HG03108 (cell line): ENCODE measurements around the gene RADIL.

Source experiments
- ATAC-seq: cut with Tn5 transposase; IDR thresholded peaks from one replicate; pipeline ENCODE4 v1.9.1; 2021; ENCODE audit warnings: moderate library complexity; ENCODE audit not compliant: unreplicated experiment

Gene RADIL

DNA sequence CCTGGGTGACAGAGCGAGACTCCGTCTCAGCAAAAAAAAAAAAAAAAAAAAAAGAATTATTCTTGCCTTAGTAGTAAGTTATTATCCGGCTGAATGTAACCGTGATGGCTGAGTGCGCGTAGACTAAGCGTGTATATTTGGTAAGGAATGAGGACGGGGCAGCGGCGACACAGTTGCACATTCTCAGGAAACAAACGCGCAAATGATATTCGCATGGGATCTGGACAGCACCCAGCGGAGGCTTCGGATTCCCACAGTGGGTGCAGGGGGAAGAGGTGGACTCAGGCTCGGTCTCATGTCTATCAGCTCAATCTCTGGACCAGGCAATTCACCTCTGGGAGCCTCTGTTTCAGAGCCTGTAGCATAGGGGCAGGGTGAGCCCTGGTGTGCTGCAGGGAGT, 50.8 kb downstream of the RADIL start:
- no peak for ATAC-seq

DNA sequence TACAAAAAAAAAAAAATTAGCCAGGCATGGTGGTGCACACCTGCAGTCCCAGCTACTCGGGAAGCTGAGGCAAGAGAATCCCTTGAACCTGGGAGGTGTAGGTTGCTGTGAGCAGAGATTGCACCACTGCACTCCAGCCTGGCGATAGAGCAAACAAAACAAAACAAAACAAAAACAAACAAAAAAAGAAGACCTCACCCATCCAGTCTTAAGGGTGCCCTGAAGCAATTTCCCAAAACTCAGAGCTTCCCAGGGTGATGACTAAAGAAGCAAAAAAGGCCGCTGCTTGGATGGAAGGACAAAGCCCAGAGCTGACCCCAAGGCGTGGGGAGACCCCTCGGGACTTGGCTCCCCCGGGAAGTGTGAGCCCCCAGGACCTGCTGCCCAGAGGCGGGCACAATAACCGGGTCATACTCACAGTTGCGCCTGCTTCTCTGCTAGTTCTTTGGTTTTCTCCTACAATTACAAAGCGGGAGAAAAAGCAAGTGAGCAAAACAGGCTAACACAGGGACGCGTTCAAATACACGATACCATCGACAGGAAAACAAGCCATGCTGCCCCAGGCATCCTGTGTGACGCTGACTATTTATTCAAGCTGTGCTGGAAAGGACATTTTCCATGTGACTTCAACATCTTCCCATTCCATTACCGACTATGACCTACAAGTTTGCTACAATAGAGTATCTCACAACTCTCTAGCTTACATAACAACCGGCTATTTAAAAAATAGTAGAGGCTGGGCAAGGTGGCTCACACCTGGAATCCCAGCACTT, 51.6 kb downstream of the RADIL start:
- ATAC-seq = no peak

DNA sequence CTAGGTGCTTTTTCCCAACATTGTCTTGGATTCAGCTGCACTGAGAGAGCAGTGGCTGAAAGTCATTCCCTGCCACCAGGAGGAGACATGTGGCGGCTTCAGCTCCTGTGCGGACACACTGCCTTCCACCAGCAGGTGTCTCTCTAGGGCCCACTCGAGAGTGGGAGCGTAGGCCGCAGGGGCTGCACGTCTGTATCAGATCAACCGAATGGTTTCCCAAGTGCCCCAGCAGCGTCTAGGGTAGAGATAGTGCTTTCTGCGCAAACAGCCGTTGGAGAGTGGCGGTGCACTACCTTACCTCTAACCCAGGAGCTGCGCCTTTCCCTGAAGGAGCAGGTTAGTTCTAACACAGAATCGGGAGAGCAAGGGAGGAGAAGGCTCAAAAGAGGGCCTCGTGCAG, 53.3 kb downstream of the RADIL start:
- no peak for ATAC-seq

DNA sequence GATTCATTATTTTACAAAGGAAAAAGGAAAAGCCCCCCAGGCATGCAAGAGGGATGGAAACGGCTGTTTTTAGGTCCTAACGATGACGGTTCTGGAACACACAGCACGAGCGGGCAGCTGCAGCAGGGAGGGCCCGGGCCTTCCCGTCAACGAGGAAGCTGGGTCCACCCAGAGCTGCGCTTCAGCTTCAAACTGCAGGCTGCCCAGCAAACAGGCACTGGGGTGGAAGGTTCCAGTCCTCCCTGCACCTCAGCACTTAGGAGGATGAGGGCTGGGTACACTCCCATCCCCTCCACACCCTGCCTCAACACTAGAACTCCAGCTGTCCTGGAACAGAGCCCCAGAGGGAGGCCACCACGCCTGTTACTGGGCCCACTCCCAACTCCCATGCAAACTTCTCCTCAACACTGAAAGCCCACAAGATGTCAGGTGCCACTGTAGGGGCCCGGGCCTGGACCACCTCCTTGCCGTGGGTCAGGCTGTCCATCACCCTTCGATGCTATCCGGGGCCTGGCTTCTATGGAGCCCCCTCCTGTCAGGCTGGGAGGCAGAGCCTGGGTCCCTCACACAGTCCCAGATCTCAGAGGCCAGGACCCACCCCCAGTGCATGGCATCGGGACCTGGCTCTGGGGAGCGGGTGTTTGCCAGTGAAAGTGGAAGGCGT, 54.7 kb downstream of the RADIL start:
- ATAC-seq = no peak

DNA sequence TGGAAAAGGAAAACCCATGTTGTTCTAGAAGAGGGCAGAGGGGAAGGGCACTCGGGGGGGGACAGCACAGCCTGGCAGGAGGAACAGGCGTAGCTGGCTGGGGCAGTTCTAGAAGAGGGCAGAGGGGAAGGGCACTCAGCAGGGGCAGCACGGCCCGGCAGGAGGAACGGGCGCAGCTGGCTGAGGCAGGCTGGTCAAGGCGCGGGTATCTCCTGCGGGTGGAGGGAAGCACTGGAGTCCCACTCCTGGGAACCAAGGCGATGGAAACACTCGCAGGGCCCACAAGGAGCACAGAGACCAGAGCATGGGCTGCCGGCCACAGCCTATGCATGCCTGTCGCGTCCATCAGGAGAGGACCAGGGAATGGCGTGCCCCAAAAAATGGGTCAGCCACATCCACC, 58.4 kb downstream of the RADIL start:
- ATAC-seq = no peak

DNA sequence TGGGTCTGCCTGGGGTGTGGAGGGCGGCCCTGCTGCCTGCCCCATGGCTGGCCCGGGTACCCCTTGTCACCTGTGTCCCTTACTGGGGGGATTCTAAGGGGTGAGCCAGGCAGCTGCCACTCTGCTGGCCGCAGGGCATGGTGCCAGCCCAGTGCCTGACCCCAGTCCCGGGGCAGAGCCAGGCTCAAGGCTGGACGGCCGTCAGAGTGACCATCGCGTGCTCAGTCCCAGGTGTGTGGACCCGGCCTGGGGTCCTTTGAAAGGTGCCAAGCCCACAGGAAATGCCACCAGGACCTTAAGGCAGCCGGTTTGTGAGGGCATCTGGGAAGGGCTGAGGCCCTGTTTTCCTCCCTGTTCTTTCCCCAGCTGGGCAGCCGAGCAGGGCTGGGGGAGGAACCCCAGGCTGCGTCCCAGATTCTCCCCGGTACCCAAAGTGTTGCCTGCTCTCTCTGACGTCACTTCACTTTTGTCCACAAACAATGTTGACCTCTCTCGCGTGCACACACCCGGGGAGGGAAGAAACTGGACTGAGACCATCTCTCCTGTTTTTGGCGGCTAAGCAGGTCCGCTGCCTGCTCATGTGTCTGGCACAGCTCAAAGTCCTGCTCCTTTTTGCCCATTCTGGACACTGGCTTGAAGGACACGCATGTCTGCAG, 59.3 kb downstream of the RADIL start:
- no peak for ATAC-seq

DNA sequence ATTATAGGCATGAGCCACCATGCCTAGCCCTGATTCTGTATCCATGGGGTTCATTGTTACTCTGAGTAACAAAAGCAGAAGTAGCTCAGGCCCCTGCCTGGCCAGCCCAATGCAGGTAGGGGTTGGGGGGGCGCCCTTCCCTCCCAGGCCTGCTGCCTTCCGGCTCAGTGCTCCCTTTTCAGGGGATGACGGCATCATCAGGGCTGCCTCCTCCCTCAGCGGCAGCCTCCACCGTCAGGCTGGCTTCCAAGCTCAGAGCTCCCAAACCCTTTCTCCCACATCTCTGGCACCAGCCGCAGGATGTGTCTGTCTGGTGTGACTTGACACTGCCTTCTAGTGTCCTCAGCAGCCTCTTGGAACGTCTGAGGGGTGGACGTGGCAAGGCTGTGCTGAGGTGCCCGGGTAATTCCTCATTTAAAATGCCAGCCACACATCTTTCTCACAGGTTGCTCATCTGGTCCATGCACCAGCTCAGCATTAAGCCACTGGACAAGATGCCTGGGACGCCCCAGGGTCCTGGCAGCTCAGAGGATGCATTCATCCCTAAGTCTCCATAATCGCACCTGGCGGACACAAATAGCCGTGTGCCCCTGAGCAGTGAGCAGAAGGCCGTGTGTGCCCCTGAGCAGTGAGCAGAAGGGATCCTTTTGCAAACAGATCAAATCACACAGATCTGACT, 59.9 kb downstream of the RADIL start:
- no peak for ATAC-seq

DNA sequence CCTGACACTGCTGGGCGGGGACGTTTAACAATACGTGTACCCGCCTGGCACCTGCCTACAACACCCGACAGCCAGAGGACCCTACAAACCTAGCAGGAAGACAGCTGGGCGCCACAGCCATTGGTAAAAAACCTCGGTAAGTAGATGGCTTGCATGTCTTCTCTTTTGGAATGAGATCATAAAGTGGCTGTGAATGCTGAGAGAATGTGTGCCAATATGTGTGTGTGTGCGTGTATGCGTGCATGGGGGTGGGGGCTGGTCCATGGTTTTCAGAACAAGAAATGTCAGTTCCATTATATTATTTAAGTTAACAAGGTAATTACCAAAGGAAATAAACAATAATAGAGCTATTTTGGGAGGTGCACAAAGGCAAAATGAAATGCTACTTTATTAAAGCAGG, 60.8 kb downstream of the RADIL start:
- ATAC-seq = no peak

DNA sequence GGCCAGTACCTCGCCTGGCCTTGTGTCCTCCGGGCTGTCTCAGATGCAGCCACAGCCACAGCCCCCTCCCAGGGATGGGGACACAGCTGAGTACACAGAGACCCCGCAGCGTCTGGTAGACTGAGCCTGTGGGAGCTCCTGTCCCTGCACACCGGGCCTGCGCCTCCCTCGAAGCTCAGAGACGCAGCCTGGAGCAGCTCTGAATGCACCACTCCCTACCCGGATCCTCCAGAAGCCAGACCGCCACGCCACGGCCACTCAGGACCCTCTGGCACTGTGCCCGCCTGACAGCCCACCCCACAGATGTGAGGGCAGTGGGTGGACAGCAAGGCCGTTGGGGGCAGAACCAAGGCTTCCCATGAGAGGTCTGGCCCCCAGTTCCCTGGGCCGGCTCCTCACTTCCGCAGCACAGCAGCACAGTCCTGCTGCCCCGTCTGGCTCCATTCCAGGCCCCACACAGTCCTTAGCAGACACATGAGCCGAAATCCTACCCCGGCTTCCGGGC, 62.5 kb downstream of the RADIL start:
- ATAC-seq = no peak

DNA sequence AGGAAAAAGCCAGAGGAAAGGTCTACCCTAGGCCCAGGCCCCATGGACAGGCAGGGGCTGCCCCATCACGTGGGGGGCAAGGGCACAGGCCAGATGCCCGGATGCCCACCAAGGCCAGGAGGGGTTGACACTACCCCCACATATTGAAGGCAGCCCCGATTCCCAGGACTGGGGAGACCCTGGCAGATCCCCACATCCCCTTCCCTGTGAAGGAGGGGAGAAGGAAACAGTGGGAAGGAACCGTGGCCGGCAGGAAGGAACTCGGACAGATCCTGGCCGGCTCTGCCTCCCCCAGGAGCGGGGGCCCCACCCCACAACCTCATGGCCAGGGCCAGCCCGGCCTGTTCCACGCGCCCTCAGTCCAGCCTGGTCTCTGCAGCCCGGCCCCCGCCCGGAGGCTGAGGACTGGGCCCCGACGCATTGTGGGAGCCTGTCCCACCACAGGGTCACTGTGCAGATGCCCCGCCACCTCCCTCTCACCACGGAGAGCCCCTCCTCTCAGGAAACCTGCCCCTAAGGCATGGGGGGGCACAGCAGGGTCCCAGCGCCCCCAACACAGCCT, 63.0 kb downstream of the RADIL start:
- no peak for ATAC-seq

DNA sequence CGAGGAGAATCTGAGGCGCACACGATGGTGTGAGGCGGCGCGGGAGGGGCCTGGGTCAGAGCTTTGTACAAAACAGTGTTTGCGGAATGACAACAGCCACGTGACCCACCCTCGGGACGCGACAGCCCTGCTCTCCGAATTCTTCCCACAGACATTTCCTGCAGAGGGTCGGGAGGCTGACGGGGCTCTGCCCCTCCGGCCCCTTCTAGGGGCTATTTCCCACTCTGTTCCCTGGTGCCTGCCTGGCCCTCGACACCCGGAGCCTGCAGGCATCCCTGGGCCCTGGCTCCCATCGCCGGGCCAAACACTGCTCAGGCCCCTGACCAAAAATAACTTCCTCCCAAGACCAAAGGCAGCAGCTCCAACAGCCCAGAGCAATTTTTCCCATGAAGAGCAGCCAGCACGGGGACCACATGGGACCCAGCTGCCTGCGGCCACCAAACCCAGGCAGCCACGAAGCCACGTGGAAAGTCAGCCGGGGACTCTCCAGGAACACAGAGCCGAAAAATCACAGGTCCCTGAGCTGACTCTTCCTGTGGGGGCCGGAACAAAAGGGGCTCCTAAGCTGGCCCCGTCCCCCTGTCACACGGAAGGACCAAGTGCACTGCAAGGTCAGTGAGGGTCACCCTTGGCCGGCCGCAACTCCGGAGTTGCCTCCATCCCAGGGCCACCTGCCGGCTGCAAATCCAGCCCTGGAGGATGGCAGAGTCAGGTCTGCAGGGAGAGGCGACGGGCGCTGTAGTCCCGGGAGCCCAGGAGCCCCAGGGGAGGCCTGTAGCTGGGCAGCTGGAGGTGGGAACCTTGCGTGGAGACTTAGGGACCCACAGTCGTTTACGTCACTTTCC, 63.7 kb downstream of the RADIL start:
- no peak for ATAC-seq

DNA sequence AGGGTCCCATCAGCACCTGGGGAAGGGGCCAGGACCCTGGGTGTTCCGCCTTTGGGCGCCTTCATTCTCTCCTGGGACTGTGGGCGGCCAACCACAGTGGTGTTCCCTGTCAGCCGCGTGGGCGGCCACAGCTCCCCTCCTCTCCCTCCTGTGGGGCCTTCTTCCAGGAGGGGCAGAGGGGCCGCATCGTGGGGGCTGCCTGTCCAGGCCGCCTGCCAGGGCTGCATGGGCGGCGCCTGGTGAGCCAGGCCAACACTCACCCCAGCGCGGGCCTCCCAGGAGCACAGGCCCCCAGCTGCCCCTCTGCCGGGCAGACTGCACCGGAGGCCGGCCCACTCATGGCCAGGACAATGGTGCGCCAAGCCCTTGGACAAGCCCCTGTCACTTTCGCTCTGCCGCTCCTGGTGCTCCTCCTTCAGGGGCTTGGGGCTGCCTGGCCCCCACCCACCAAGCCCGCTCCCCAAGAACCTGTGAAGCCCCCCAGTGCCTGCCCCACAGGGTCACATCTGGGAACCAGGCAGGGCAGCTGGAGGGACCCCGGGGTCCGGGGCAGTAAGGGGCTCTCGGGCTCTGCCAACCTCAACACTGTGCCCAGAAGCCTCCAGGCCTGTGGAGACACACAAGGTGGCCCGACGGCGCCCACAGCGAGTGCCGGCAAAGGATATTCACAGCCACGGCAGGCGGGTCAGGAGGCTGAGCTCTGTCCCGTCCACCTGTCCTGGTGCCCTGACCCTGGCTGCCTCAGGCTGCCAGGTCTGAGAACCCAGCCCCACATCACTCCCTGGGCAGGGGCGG, 65.3 kb downstream of the RADIL start:
- ATAC-seq = no peak

DNA sequence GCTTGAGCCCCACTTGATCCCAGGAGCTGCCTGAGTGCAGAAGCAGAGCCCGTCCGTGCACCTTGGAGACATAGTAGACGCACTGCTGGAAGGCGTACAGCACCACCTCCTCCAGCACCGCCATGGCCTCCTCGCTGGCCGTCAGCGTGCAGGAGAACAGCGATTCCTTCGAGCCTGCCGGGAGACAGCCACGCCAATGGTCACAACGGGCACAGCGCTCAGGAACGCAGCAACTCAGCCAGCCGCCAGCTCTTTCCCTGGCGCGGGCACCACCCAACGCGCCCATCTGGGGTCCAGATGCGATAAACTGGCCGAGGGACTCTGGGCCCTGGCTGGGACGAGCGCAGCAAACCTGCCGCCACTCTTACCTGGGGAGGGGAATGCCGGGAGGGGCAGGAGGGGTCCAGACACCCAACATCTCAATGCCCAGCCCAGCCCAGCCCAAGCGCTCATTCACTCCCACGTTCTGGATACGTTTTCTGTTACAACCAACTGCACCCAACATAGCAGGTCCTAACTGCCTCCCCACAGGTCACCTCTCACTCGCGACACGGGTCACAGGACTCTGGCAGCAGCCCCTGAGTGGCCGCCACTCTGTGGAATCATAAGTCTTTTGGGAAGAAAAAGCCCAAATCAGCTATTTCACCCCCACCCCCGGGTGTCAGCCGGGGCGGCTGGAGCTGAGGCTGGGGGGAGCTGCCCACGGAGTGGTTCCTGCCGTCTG, 66.2 kb downstream of the RADIL start:
- no peak for ATAC-seq

DNA sequence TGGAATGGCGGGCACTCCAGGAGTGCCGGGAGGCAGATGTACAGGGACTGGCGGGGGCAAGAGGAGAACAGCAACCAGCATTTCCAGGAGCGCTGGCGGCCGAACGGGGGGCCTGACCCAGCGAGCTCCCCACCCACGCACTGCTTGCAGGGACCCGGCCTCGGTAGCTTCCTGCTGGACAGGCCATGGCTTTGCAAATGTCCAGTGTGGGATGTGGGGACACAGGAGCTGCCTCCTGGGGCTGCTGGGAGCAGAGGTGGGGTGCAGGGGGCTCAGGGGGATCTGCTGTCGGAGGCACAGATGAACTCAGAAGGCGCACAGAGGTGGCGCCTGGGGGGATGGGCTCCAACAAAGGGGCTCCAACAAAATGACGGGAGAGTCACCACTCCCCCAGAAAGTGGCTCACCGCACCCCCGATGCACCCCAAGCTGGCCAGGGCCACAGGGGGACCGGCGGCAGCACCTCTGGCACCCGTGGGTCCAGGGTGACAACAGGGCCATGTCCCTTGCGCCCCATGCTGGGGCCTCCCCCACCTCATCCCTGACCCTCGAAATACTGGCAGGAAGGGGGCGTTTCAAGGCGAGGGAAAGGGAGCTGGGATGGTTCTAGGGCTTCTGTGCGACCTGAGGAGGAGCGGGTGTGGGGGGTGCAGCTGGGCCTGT, 67.0 kb downstream of the RADIL start:
- no peak for ATAC-seq

DNA sequence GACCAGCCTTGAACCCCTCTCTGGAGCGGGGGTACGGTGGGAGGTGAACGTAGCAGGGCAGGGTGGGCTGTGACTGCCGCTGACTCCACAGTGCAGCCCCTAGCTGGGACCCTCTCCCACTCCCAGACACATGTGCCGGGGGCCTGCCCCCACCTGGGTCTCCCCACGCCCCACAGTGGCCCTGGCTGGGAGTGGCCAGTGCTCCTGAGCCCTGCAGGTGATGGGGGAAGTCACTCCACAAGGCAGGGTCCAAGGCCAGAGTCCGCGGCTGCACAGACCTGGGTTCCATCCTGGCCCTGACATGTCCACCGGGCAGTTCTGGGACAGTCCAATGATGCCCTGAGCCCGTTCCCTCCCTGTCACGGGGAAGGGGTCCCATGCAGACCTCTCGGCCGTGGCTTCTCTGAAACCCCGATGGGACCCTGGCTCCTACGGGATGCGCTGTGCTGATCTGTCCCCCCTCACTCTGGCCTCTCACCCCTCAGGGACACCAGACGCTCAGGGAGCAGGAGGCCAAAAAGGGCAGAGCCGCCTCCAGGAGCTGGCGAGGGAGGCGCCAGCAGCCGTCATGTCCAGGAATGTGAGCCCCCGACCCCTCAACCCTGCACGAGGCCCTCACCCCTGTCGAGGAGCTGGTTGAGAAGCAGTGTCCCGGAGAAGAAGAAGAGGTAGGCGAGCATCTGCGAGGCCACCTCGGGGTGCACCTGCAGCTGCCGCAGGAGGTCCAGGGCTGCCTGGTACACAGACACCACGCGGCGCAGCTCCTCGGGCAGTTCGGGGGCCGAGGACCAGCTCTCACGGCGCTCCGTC, 67.7 kb downstream of the RADIL start:
- no peak for ATAC-seq

DNA sequence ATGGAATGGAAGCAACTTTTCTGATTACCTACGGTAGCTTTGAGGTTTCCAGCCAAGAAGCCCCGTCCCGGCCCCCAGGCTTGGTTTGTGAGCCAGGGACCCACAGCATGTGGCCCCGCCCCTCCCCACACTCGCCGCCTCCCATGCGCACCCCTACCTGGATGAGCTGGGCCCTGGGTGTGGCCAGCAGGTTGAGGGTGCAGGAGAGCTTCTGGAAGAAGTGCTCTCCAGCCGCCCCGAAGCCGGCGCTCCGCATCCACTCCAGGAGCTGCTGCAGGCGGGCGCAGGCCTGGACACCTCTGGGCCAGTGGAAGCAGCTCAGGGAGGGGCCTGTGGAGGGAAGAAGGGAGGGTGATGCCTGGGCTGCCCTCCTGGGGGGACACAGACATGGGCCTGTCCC, 68.4 kb downstream of the RADIL start:
- no peak for ATAC-seq

DNA sequence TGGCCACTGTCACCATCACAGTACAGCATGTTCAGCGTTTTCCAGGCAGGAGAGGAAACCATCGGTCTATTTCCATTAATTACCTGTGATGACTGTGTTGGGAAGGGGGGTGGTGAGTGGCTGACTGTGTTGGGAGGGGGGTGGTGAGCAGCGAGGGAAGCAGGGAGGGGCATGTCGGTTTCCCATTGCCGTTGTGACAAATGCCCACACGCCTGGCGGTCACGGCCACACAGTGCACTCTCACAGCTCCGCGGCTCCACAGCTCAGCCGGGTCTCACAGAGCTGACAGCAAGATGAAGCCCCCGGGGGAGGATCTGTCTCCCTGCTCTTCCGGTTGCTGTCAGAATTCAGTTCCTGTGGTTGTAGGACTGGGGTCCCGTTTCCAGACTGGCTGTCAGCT, 69.1 kb downstream of the RADIL start:
- ATAC-seq = no peak
